ENCODE data around the gene WASHC4.

The WASHC4 gene

DNA sequence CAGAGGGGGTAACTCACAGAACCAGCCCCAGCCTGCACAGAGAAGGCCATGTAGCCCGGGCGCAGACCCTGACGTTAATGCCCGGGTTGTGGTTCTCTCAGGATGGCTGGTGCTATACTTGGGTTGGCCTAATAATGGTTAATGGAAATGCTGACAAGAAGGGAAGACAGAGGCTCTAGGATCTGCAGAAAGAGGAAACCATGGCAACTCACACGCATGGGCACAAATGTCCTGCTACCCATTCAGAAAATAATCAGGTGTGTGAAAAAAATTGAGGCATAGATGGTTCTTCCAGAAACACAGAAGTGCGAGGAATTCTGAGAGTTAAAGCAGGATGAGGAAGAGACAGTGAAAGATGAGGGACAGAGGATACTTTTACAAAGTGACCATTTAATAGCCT is 94.7 kb downstream of the WASHC4 start:
- no peak for DNase-seq (ENCODE audit: extremely low read depth in 1 of 2, low read depth in 1 of 2)

- DNase-seq (ENCODE audit: extremely low read depth in 1 of 2, low read depth in 1 of 2): no peak
These were observed 96.6 kb downstream of the WASHC4 start for GRCh38 chr12:105204127-105204526.

- no peak for DNase-seq (ENCODE audit: extremely low read depth in 1 of 2, low read depth in 1 of 2)
These were observed 97.4 kb downstream of the WASHC4 start for GRCh38 chr12:105204916-105205315.

GRCh38 chr12:105205322-105206048 is 98.0 kb downstream of the WASHC4 start:
- DNase-seq (ENCODE audit: extremely low read depth in 1 of 2, low read depth in 1 of 2): no peak

DNA sequence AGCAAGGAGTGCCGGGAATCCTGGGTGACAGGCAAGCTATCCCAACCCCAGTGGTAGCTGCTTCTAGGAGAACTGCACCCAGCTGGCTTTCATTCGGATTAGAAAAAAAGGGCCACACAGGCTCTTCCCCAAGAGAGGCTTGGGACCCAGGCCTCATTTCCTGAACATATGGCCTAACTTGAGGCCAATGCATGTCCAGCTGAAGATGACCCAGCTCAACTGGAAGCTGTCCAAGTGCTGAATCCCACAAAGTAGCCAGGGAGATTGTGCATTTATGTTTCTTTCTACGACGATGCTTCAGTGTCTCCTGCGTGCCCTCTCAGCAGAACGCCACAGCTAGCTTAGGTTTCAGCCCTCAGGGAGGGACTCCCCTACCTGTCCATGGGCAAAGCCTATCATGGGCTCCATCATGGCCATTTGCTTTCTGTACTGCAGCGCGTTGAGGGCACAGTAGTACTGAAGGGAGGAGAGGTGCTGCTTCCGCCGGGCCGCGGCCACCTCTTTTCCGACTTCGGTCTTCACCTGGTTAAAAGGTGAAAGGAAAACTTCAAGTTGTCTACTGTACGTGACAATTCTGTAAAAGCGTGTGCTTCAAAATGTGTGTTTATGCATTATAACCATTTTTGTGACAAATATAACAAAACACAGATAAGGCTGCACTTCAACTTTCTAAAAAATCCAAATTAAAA is 99.3 kb downstream of the WASHC4 start:
- no peak for DNase-seq (ENCODE audit: extremely low read depth in 1 of 2, low read depth in 1 of 2)

DNA sequence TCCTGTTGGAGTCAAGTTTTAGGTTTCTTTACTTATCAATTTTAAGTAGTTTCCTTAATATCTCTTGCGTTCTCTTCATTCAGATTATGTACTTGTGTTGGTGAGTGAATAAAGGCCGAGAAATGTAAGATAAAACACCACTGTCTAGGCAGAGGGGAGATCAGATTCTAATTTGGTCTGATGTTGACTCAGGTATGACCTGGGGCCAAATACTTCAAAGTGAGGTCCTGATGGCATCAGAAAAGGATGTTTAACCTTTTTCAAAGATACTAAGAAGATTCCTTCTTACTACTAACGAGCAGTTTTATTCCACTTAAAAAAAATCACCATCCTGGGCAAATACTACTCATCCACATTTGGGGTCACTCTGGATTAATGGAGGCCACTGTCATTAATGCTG is 101.6 kb downstream of the WASHC4 start:
- DNase-seq (ENCODE audit: extremely low read depth in 1 of 2, low read depth in 1 of 2): no peak

- DNase-seq (ENCODE audit: extremely low read depth in 1 of 2, low read depth in 1 of 2): no peak
These were observed 104.9 kb downstream of the WASHC4 start for GRCh38 chr12:105212438-105212837.

DNA sequence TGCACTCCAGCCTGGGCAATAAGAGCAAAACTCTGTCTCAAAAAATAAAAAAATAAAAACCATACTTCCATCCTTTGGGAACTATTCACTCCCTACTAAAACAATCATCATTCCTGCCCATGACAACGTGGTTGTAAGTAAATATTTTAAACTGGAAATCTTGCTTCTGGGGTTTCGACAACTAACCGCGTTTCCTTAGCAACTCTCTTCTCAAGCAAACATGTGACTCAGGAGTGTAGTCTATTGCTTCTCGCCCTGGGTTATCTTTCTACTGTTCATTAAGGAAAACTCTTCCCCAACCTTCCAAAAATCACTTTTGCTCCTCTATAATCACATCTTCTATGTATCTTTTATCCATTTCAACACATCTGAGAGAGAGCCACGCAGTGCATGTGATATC is 106.6 kb downstream of the WASHC4 start:
- no peak for DNase-seq (ENCODE audit: extremely low read depth in 1 of 2, low read depth in 1 of 2)

DNA sequence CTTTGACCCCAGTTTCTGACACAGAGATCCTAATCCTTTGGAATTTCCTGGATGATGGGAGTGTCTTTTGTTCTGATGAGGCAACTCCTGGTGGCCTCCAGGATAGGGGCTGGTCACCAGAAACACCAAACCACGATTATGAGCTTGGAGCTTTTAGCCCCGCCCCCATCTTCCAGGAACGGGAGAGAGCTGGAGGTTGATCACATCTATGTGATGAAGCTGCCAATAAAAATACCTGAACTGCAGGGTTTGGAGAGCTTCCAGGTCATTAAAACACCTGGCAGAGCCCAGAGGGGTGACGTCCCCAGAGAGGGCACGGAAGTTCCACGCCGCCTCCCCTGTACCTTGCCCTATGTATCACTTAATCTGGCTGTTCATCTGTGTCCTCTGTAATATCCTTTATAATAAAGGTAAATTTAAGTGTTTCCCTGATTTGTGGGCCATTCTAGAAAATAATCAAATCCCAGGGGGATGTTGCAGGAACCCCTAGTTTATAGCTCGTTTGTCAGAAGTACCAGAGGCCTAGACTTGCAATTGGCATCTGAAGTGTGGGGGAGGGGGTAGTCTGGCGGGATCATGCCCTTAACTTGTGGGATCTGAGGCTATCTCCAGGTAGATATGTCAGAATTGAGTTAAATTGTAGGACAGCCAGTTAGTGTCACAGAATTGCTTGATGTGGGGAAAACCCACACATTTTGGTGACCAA is 107.3 kb downstream of the WASHC4 start:
- no peak for DNase-seq (ENCODE audit: extremely low read depth in 1 of 2, low read depth in 1 of 2)

- no peak for DNase-seq (ENCODE audit: extremely low read depth in 1 of 2, low read depth in 1 of 2)
These were observed 110.9 kb downstream of the WASHC4 start for GRCh38 chr12:105218434-105218833.
